Measurements from ENCODE around the gene FLYWCH2.
A peak's percentile ranks its signal among the peaks of the same experiment; 100 is the strongest.

The FLYWCH2 gene

DNA sequence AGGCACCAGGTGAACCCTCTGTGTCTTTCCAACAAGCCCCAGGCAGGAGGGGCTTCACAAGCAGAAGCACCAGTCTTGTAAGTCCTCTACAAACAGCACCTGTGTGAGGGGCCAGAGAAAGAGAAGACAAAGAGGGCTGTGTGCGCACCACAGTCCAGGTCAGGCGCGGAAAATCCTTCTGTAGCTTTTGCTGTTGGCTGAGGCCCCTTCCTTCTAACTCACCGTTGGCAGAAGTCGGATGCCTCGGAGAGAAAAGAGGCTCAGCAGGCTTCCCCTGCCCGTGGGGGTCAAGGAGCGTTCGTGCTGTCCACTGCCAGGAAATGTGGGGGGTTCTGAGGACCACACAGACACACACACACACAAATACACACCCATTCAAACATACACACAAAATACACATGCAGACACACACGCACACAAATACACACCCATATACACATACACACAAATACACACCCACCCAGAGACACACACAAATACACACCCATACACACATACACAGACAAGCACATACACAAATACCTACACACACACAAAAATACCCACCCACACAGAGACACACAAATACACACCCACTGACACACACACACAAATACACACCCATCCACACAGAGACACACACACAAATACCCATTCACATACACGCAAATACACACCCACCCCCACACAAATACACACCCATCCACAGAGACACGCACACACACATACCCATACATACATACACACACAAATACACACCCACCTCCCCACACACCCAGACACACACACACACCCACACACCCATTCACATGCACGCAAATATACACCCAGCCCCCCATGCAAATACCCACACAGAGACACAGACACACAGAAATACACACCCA lies 46.1 kb upstream of the FLYWCH2 start:
- no peaks in the 10 kb centered on the region for H3K79me2 ChIP-seq (ENCODE audit: insufficient read depth, low read depth)
- H3K27ac ChIP-seq = no peak overlapping the region
- H3K27me3 ChIP-seq (ENCODE audit: insufficient read depth, low read depth) = peaks cover 86% of the 10 kb centered on the region
- no peak overlapping the region for H3K9ac ChIP-seq
- no peaks in the 10 kb centered on the region for H3K36me3 ChIP-seq (ENCODE audit: insufficient read depth)
- no peak overlapping the region for H3K4me2 ChIP-seq
- TF ChIP-seq CTCF (conservative IDR thresholded peaks at IDR 0.05; ENCODE audit: low read depth, low read length) = no peak
- no peak overlapping the region for H3K4me3 ChIP-seq (IDR thresholded peaks at IDR 0.05; ENCODE audit: insufficient read depth, low read depth, low read length)
- H3K4me1 ChIP-seq (ENCODE audit: low read depth, poor library complexity, severe bottlenecking) = no peaks in the 10 kb centered on the region
- H4K20me1 ChIP-seq (ENCODE audit: insufficient read depth) = no peaks in the 10 kb centered on the region
- no peak overlapping the region for H2AFZ ChIP-seq (ENCODE audit: low read depth)

- no peak overlapping the region for H3K4me3 ChIP-seq (IDR thresholded peaks at IDR 0.05; ENCODE audit: insufficient read depth, low read depth, low read length)
- no peak overlapping the region for H3K9ac ChIP-seq
- H3K4me1 ChIP-seq (ENCODE audit: low read depth, poor library complexity, severe bottlenecking) = no peaks in the 10 kb centered on the region
- H3K4me2 ChIP-seq = no peak overlapping the region
- no peaks in the 10 kb centered on the region for H3K36me3 ChIP-seq (ENCODE audit: insufficient read depth)
- no peaks in the 10 kb centered on the region for H3K79me2 ChIP-seq (ENCODE audit: insufficient read depth, low read depth)
- no peaks in the 10 kb centered on the region for H4K20me1 ChIP-seq (ENCODE audit: insufficient read depth)
- TF ChIP-seq CTCF (conservative IDR thresholded peaks at IDR 0.05; ENCODE audit: low read depth, low read length) = peak; percentile 68; the same call in 1 of the 2 replicates
- H3K27ac ChIP-seq = no peak overlapping the region
- H3K27me3 ChIP-seq (ENCODE audit: insufficient read depth, low read depth) = peaks cover 73% of the 10 kb centered on the region
- H2AFZ ChIP-seq (ENCODE audit: low read depth) = peak overlapping the region; percentile 8; the same call in 1 of the 2 replicates
Observed at GRCh38 chr16:2838928-2839327, 44.1 kb upstream of the FLYWCH2 start.

- Histone ChIP-seq H3K4me2 (no peak overlapping the region), H3K79me2 (ENCODE audit: insufficient read depth, low read depth) (no peaks in the 10 kb centered on the region), H3K27ac (no peak overlapping the region), H3K4me3 (IDR thresholded peaks at IDR 0.05; ENCODE audit: insufficient read depth, low read depth, low read length) (no peak overlapping the region), H2AFZ (ENCODE audit: low read depth) (no peak overlapping the region), H4K20me1 (ENCODE audit: insufficient read depth) (no peaks in the 10 kb centered on the region), H3K4me1 (ENCODE audit: low read depth, poor library complexity, severe bottlenecking) (no peaks in the 10 kb centered on the region), H3K9ac (no peak overlapping the region), H3K27me3 (ENCODE audit: insufficient read depth, low read depth) (peaks cover 68% of the 10 kb centered on the region), H3K36me3 (ENCODE audit: insufficient read depth) (no peaks in the 10 kb centered on the region)
- no peak for TF ChIP-seq CTCF (conservative IDR thresholded peaks at IDR 0.05; ENCODE audit: low read depth, low read length)
Observed at GRCh38 chr16:2839650-2840450, 43.2 kb upstream of the FLYWCH2 start.

DNA sequence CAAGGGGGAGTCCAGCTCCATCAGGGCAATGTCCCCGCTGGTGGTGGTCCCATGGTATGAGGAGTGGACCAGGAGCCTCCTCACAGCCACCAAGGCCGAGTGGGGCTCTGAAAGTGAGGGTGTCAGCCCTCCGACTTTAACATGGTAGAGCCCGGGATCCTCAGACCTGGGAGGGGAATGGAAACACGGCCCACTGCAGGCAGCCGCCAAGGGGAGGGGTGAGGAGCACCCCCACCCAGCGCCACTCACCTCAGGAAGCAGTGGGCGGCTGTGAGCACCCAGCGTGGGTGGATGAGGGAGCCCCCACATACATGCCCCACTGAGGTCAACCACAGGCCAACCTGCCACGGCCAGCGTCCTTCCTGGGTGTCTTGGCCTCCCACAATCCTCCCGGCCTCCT lies 42.1 kb upstream of the FLYWCH2 start:
- TF ChIP-seq CTCF (conservative IDR thresholded peaks at IDR 0.05; ENCODE audit: low read depth, low read length) = no peak
- Histone ChIP-seq H3K27me3 (ENCODE audit: insufficient read depth, low read depth) (peaks cover 61% of the 10 kb centered on the region), H3K4me2 (no peak overlapping the region), H3K27ac (no peak overlapping the region), H3K9ac (no peak overlapping the region), H4K20me1 (ENCODE audit: insufficient read depth) (no peaks in the 10 kb centered on the region), H3K79me2 (ENCODE audit: insufficient read depth, low read depth) (no peaks in the 10 kb centered on the region), H2AFZ (ENCODE audit: low read depth) (no peak overlapping the region), H3K4me3 (IDR thresholded peaks at IDR 0.05; ENCODE audit: insufficient read depth, low read depth, low read length) (no peak overlapping the region), H3K4me1 (ENCODE audit: low read depth, poor library complexity, severe bottlenecking) (no peaks in the 10 kb centered on the region), H3K36me3 (ENCODE audit: insufficient read depth) (no peaks in the 10 kb centered on the region)

Measured in KMS-11 (cell line).